Esophagus squamous epithelium (tissue), 5 donors: ENCODE data around the gene DIDO1. TPM values are rescaled to one million over a fixed set of nuclear protein-coding genes. Genes with fewer than 3 reads are reported as not detected.

ENCODE experiments used
- DNase-seq: peaks from one replicate; lab custom pipeline; 2025; lab: John Stamatoyannopoulos, UW
- H3K27ac ChIP-seq, 4 donors: fragments of 200-600 bp; sonication (generic); one replicate each; pipeline ENCODE4 v1.5.1; 2016 to 2019; ENCODE audit warnings: mild to moderate bottlenecking in 1 of 4
- H3K27me3 ChIP-seq, 4 donors: fragments of 200-600 bp; sonication (generic); 1 replicate in 3 of 4; 2 replicates in 1 of 4; pipeline versions ENCODE4 v1.5.1 to v1.6.0; 2017 to 2021; ENCODE audit warnings: antibody characterized with exemption in 1 of 4
- H3K36me3 ChIP-seq, 3 donors: fragments of 200-600 bp; sonication (generic); one replicate each; pipeline ENCODE4 v1.5.1; 2016 to 2019
- H3K4me1 ChIP-seq, 3 donors: fragments of 200-600 bp; sonication (generic); one replicate each; pipeline ENCODE4 v1.5.1; 2017 to 2019
- H3K4me3 ChIP-seq, 4 donors: fragments of 200-600 bp; sonication (generic); 1 replicate in 3 of 4; 2 replicates in 1 of 4; pipeline ENCODE4 v1.5.1; 2016 to 2019; ENCODE audit warnings: mild to moderate bottlenecking in 2 of 4, moderate library complexity in 1 of 4
- H3K9me3 ChIP-seq, 3 donors: fragments of 200-600 bp; sonication (generic); one replicate each; pipeline ENCODE4 v1.5.1; 2016 to 2019
- POLR2A ChIP-seq, 4 donors: fragments of 450-650 bp; IDR thresholded peaks; one replicate each; pipeline ENCODE4 v1.6.1; 2017; ENCODE audit warnings: antibody characterized with exemption in 4 of 4, mild to moderate bottlenecking in 4 of 4, moderate library complexity in 3 of 4
- WGBS, 2 donors: methylation state at CpG; one replicate each; pipeline ENCODE4 v1.1.5; 2018; 5-methylcytosine and 5-hydroxymethylcytosine counted together
- intact Hi-C: fragments of 100-400 bp; cut with DNase I; formaldehyde crosslinking; loops from one replicate; pipeline ENCODE4 v1.15.0; 2022
- total RNA-seq, 4 donors: library from RNA; depleted of rRNA; stranded (reverse); fragments of >200 nt; gene quantifications; one replicate each; pipeline ENCODE4 v1.1.0, GENCODE V29; 2016
- TF ChIP-seq, protein P1 (sequence below), 6 experiments: fragments of 450-650 bp in 4 of 6; fragments of 200-600 bp in 2 of 6; sonication (generic) in 2 of 6; IDR thresholded peaks; one replicate each; pipeline ENCODE4 v1.5.1; 2016 to 2019; ENCODE audit warnings: antibody characterized with exemption in 6 of 6, mild to moderate bottlenecking in 4 of 6, moderate library complexity in 4 of 6
- donor health status: DM: yes; HTN: yes; CAD: no.

DIDO1 gene
- total RNA-seq, 4 donors from 2014 or later = 27.6 to 57.8 (median 36.7) TPM

DNA sequence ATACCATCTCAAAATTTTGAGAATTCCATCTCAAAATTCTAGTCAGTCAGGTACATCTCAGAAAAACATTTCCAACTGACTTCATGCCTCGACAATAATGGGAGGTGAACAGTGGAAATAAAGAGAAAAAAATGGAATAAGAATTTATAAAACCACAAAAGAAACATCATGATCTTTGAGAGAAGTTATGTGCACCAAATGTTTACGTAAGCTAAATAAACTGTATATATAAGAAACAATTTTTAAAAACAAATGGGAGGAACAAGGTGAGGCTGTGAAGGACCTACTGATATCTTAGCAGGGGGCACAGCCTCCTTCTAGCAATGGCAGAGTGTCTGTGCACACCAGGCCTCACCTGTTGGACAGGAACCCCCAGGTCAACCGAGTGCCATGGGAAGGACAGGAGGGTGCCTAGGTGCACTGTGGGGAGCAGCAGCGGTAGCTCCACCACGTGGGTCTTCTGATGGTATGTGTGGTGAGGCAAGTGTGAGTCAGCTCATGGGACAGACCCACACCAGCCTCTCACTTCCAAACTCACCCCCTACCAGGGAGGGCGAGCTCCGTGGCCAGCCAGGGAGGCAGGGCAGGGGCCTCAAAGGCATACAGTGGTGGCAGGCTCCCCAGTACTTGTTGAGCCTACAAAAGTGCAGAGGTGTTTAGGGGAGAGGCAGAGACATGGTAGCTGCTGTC, 23.2 kb downstream of the DIDO1 start:
- Histone ChIP-seq H3K4me1 (peaks cover 0 to 44% (median 22%) of the 10 kb centered on the region in 3 donors), H3K27ac (no peak overlapping the region), H3K9me3 (no peaks in the 10 kb centered on the region), H3K27me3 (no peaks in the 10 kb centered on the region), H3K36me3 (peaks cover 27 to 73% (median 45%) of the 10 kb centered on the region in 3 donors), H3K4me3 (no peak overlapping the region)
- DNase-seq = no peak
- WGBS, 2 donors = 61 to 67% methylated on average over 4 to 7 of the region's 7 CpGs
- TF ChIP-seq POLR2A (IDR thresholded peaks at IDR 0.05) = no peak
- TF ChIP-seq, protein P1, sequence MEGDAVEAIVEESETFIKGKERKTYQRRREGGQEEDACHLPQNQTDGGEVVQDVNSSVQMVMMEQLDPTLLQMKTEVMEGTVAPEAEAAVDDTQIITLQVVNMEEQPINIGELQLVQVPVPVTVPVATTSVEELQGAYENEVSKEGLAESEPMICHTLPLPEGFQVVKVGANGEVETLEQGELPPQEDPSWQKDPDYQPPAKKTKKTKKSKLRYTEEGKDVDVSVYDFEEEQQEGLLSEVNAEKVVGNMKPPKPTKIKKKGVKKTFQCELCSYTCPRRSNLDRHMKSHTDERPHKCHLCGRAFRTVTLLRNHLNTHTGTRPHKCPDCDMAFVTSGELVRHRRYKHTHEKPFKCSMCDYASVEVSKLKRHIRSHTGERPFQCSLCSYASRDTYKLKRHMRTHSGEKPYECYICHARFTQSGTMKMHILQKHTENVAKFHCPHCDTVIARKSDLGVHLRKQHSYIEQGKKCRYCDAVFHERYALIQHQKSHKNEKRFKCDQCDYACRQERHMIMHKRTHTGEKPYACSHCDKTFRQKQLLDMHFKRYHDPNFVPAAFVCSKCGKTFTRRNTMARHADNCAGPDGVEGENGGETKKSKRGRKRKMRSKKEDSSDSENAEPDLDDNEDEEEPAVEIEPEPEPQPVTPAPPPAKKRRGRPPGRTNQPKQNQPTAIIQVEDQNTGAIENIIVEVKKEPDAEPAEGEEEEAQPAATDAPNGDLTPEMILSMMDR (IDR thresholded peaks at IDR 0.05) = no peak
- intact Hi-C loops = no loop called here

DNA sequence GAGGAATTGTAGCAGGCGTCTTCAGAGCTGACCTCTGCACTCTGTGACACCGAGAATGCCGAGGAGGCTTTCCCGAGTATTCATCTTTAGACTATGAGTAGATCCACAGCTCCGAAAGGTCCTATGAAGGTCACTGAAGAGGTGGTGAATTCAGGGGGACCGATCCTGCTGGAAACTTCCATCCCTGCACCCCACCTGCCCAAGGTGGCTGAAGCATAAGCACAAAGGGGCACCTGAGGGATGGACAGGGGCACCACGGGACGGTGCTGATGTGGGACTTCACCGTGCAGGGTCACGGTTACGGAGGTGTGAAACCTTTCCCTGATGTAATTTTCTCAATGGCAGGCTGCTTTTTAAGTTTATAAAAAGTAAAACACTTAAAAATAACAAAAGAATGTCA, 24.4 kb downstream of the DIDO1 start:
- H3K4me3 ChIP-seq = no peak overlapping the region
- H3K4me1 ChIP-seq = peaks cover 0 to 45% (median 22%) of the 10 kb centered on the region in 3 donors
- peaks cover 15 to 62% (median 36%) of the 10 kb centered on the region in 3 donors for H3K36me3 ChIP-seq
- WGBS, 2 donors = 86 to 93% methylated on average over 11 of the region's 11 CpGs
- H3K27ac ChIP-seq = no peak overlapping the region
- no peak for DNase-seq
- H3K27me3 ChIP-seq = no peaks in the 10 kb centered on the region
- TF ChIP-seq, protein P1 (IDR thresholded peaks at IDR 0.05) = no peak
- no peak for TF ChIP-seq POLR2A (IDR thresholded peaks at IDR 0.05)
- intact Hi-C loops = no loop called here
- H3K9me3 ChIP-seq = no peaks in the 10 kb centered on the region

DNA sequence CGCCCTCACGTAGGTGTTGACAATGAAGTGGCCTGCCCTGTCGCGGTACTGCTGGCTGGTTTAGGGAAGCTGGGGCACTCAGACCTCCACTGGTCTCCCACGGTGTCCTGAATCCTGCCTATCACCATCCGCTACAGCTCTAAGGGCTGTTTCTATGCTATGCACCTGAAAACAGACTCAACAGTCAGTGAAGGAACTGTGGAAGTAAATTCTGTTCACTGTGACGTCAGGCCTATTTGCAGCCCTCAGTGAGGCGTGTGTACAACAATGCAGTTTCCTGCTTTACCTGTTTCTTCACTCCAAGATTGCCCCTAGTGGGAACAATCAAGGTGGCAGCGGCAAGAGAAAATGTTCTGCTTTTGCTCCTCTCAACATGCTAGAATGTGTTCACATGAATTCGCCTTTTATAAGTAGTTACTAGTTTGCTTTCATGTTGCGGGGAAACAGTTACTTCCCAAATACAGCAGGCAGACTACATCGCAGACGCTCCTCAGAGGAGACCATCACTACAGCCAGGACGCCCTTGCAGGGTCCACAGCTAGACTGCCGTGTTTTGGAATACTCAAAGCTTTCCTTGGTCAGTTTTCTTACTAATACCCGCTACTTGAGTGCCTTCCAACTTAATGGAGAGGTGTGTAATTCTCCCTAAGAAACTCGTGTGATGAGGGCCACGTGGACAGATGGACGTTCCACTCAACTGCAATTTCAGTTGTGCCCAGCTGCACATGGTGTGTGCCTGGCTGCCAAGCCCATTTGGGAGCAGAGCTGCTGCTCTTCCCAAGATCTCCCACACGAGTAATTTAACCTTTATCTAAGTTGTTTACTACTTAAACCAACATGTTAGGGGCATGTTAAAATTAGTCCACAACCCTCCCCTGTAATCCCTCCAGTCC, 25.4 kb downstream of the DIDO1 start:
- Histone ChIP-seq H3K27ac (peak overlapping the region; percentile 63 to 82 (median 78)), H3K36me3 (peaks cover 5 to 62% (median 26%) of the 10 kb centered on the region in 3 donors), H3K4me3 (no peak overlapping the region), H3K27me3 (no peaks in the 10 kb centered on the region), H3K9me3 (no peaks in the 10 kb centered on the region), H3K4me1 (peaks cover 0 to 45% (median 22%) of the 10 kb centered on the region in 3 donors)
- WGBS, 2 donors = 36 to 44% methylated on average over 17 to 20 of the region's 20 CpGs
- no peak for DNase-seq
- intact Hi-C loops = no loop called here
- TF ChIP-seq POLR2A (IDR thresholded peaks at IDR 0.05) = no peak
- TF ChIP-seq, protein P1 (IDR thresholded peaks at IDR 0.05) = peak in 3 of 6 experiments; percentile 24 to 64 (median 48)

DNA sequence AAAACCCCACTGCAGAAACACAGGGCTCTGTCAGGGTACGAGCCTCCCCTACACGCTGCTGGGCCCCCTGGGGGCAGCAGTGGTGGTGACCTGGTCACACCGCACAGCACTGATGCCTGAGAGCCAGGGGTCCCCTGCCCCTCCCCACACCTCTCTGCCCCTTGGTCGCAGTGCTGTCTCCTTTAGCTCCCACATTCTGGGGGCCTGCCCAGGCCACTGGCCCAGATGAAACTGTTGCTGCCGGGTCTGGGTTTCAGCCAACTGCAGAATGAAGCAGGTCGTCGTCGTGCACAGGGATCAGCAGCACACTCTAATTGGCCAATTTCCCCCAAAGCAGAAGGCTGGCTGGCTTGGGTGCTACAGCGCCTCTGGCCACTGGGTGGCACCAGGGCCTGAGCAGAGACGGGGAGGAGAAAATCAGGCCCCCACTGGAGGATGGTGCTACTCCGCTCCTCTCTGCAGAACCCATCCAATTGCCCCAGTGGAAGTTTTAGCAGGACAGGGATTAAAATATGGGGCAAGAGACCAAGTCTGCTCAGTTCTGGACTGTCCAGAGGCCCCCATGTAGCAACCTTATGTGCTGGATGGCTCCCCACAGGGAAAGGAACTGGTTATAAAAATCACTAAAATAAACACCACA, 26.1 kb downstream of the DIDO1 start:
- TF ChIP-seq, protein P1 (IDR thresholded peaks at IDR 0.05) = peak; percentile 84 to 94 (median 90)
- no peak for TF ChIP-seq POLR2A (IDR thresholded peaks at IDR 0.05)
- Histone ChIP-seq H3K9me3 (no peaks in the 10 kb centered on the region), H3K36me3 (peaks cover 0 to 62% (median 18%) of the 10 kb centered on the region in 3 donors), H3K4me3 (no peak overlapping the region), H3K27me3 (no peaks in the 10 kb centered on the region), H3K4me1 (peaks cover 0 to 45% (median 22%) of the 10 kb centered on the region in 3 donors), H3K27ac (peak overlapping the region; percentile 63 to 82 (median 78))
- no peak for DNase-seq
- WGBS, 2 donors = 0 to 6% methylated on average over 1 to 6 of the region's 11 CpGs
- intact Hi-C loops = no loop called here
